PC-3 (cell line): Measurements from ENCODE around the gene MAPK4. TPM values are rescaled to one million over a fixed set of nuclear protein-coding genes. Genes with fewer than 3 reads are reported as not detected.

Source experiments
- ATAC-seq: fragments of 200-7000 bp; cut with Tn5 transposase; 2 replicates; pipeline ENCODE4 v1.9.1; 2020; ENCODE audit warnings: mild to moderate bottlenecking, moderate library complexity
- BruUV-seq: library from RNA; stranded (reverse); fragments of 400-500 nt; replicated peaks from 2 replicates; lab custom pipeline; 2021; lab: Mats Ljungman, UMichigan
- CTCF ChIA-PET: fragments of 300-600 bp; sonication (Branson Sonifier 250); formaldehyde crosslinking; loops from one replicate; lab custom pipeline; 2022; ENCODE audit warnings: antibody characterized with exemption; lab: Charles Lee
- POLR2A ChIA-PET: fragments of 300-600 bp; sonication (Branson Sonifier 250); formaldehyde crosslinking; loops from one replicate; lab custom pipeline; 2022; ENCODE audit warnings: antibody characterized with exemption; ENCODE audit not compliant: unreplicated experiment; lab: Charles Lee
- DNase-seq: peaks from one replicate; pipeline ENCODE4 v3.0.0-alpha.2; 2015
- H2AFZ ChIP-seq: fragments of 300-600 bp; sonication (generic); 2 replicates; pipeline ENCODE4 v1.6.0; 2016; ENCODE audit warnings: antibody characterized with exemption, low read length
- H3F3A ChIP-seq: fragments of 300-600 bp; sonication (generic); one replicate; pipeline ENCODE4 v1.6.0; 2017; ENCODE audit warnings: antibody characterized with exemption, low read length, control low read depth, mild to moderate bottlenecking; ENCODE audit not compliant: unreplicated experiment
- H3K27ac ChIP-seq: fragments of 300-600 bp; sonication (generic); 2 replicates; pipeline ENCODE4 v1.5.1; 2016; ENCODE audit warnings: mild to moderate bottlenecking, low read length
- H3K27me3 ChIP-seq: fragments of 300-600 bp; sonication (generic); 2 replicates; pipeline ENCODE4 v1.6.1; 2016; ENCODE audit warnings: low read length, mixed read lengths
- H3K36me3 ChIP-seq: fragments of 300-600 bp; sonication (generic); 2 replicates; pipeline ENCODE4 v1.6.1; 2016; ENCODE audit warnings: low read depth, mixed run types, low read length, mixed read lengths
- H3K4me1 ChIP-seq: fragments of 300-600 bp; sonication (generic); 2 replicates; pipeline ENCODE4 v1.5.1; 2016; ENCODE audit warnings: low read length; ENCODE audit not compliant: insufficient read depth
- H3K4me2 ChIP-seq: fragments of 300-600 bp; sonication (generic); 2 replicates; pipeline ENCODE4 v1.6.0; 2016; ENCODE audit warnings: low read length
- H3K4me3 ChIP-seq: fragments of 300-600 bp; sonication (generic); 2 replicates; pipeline ENCODE4 v1.5.1; 2016; ENCODE audit warnings: mild to moderate bottlenecking, low read length, mixed read lengths
- H3K79me2 ChIP-seq: fragments of 300-600 bp; sonication (generic); 2 replicates; pipeline ENCODE4 v1.6.1; 2017; ENCODE audit warnings: low read length, mixed read lengths
- H3K9ac ChIP-seq: fragments of 300-600 bp; sonication (generic); 2 replicates; pipeline ENCODE4 v1.6.0; 2016; ENCODE audit warnings: mild to moderate bottlenecking, low read length
- H3K9me2 ChIP-seq: fragments of 300-600 bp; sonication (generic); replicated peaks from 2 replicates; pipeline ENCODE4 v1.6.1; 2016; ENCODE audit warnings: mixed run types, low read length, mixed read lengths
- H3K9me3 ChIP-seq: fragments of 300-600 bp; sonication (generic); 2 replicates; pipeline ENCODE4 v1.6.1; 2016; ENCODE audit warnings: low read length, mixed read lengths
- H4K20me1 ChIP-seq: fragments of 300-600 bp; sonication (generic); 2 replicates; pipeline ENCODE4 v1.6.1; 2016; ENCODE audit warnings: low read length, mixed read lengths
- EZH2 ChIP-seq: fragments of 300-600 bp; sonication (generic); IDR thresholded peaks from one replicate; pipeline ENCODE4 v1.6.1; 2017; ENCODE audit warnings: antibody characterized with exemption, mild to moderate bottlenecking, low read length; ENCODE audit not compliant: unreplicated experiment
- EZH2phosphoT487 ChIP-seq: fragments of 300-600 bp; sonication (generic); IDR thresholded peaks from 2 replicates; pipeline ENCODE4 v1.6.1; 2018; ENCODE audit warnings: mild to moderate bottlenecking, antibody characterized with exemption, low read length, borderline replicate concordance
- intact Hi-C: fragments of 100-400 bp; cut with micrococcal nuclease; formaldehyde crosslinking; loops from 2 replicates; pipeline ENCODE4 v1.9.0; 2023
- total RNA-seq: library from RNA; depleted of rRNA; stranded (reverse); fragments of >200 nt; gene quantifications from 2 replicates; pipeline ENCODE4 v1.2.3, GENCODE V29; 2014
- TF ChIP-seq, protein P1 (sequence below): fragments of 300-600 bp; sonication (generic); conservative IDR thresholded peaks from 2 replicates; pipeline ENCODE4 v1.5.1; 2017; ENCODE audit warnings: antibody characterized with exemption, low read depth, mild to moderate bottlenecking, low read length

The MAPK4 gene
- total RNA-seq, 1 experiment from 2014 or later, result not detected

GRCh38 chr18:50729986-50730385, 170.1 kb downstream of the MAPK4 start:
- Histone ChIP-seq H3K9me3 (no peaks in the 10 kb centered on the region), H3K27me3 (no peaks in the 10 kb centered on the region), H3F3A (no peaks in the 10 kb centered on the region), H3K4me3 (no peak overlapping the region), H3K27ac (no peak overlapping the region), H3K36me3 (no peaks in the 10 kb centered on the region), H3K79me2 (no peaks in the 10 kb centered on the region), H4K20me1 (no peaks in the 10 kb centered on the region), H3K4me1 (no peaks in the 10 kb centered on the region), H3K9me2 (no peaks in the 10 kb centered on the region), H3K4me2 (no peak overlapping the region), H3K9ac (no peak overlapping the region), H2AFZ (no peak overlapping the region)
- POLR2A ChIA-PET, result no interaction called here
- no peak for TF ChIP-seq EZH2phosphoT487
- TF ChIP-seq, protein P1, sequence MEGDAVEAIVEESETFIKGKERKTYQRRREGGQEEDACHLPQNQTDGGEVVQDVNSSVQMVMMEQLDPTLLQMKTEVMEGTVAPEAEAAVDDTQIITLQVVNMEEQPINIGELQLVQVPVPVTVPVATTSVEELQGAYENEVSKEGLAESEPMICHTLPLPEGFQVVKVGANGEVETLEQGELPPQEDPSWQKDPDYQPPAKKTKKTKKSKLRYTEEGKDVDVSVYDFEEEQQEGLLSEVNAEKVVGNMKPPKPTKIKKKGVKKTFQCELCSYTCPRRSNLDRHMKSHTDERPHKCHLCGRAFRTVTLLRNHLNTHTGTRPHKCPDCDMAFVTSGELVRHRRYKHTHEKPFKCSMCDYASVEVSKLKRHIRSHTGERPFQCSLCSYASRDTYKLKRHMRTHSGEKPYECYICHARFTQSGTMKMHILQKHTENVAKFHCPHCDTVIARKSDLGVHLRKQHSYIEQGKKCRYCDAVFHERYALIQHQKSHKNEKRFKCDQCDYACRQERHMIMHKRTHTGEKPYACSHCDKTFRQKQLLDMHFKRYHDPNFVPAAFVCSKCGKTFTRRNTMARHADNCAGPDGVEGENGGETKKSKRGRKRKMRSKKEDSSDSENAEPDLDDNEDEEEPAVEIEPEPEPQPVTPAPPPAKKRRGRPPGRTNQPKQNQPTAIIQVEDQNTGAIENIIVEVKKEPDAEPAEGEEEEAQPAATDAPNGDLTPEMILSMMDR, result no peak
- TF ChIP-seq EZH2, result no peak
- CTCF ChIA-PET, result no interaction called here
- no TSS peak for BruUV-seq
- intact Hi-C loops, result no loop called here
- DNase-seq, result no peak
- ATAC-seq, result no peak

DNA sequence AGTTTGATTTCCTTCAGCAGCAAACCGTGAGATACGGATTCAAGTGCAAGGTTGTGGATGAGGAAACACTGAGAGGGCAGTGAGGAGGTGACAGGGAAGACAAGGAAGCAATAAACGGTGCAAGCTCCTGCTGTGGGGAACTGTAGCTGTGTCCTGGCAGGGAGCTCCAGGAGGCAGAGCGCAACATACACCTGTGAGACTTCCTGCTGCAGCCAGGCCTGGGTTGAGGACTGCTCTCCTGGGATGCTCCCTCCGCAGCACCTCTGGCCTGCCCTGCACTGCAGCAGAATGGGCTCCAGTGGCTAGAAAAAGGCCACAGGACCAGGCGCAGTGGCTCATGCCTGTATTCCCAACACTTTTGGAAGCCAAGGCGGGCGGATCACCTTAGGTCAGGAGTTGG, 174.5 kb downstream of the MAPK4 start:
- no peaks in the 10 kb centered on the region for H3K27me3 ChIP-seq
- no peaks in the 10 kb centered on the region for H3K4me1 ChIP-seq
- no peaks in the 10 kb centered on the region for H3F3A ChIP-seq
- no peak for DNase-seq
- no peak overlapping the region for H3K4me3 ChIP-seq
- no peak overlapping the region for H3K9ac ChIP-seq
- ATAC-seq, result no peak
- H3K27ac ChIP-seq, result no peak overlapping the region
- H4K20me1 ChIP-seq, result no peaks in the 10 kb centered on the region
- ChIA-PET POLR2A (no interaction called here), CTCF (no interaction called here)
- no TSS peak for BruUV-seq
- no peaks in the 10 kb centered on the region for H3K79me2 ChIP-seq
- TF ChIP-seq EZH2phosphoT487 (no peak), EZH2 (no peak)
- TF ChIP-seq, protein P1, result no peak
- H3K36me3 ChIP-seq, result no peaks in the 10 kb centered on the region
- intact Hi-C loops, result no loop called here
- H3K9me2 ChIP-seq, result no peaks in the 10 kb centered on the region
- no peaks in the 10 kb centered on the region for H3K9me3 ChIP-seq
- H2AFZ ChIP-seq, result no peak overlapping the region
- no peak overlapping the region for H3K4me2 ChIP-seq

GRCh38 chr18:50734886-50735285, 175.0 kb downstream of the MAPK4 start:
- Histone ChIP-seq H3K9me3 (no peaks in the 10 kb centered on the region), H3K27me3 (no peaks in the 10 kb centered on the region), H3K4me2 (no peak overlapping the region), H3K79me2 (no peaks in the 10 kb centered on the region), H3K4me1 (no peaks in the 10 kb centered on the region), H3K9ac (no peak overlapping the region), H3K9me2 (no peaks in the 10 kb centered on the region), H3F3A (no peaks in the 10 kb centered on the region), H2AFZ (no peak overlapping the region), H4K20me1 (no peaks in the 10 kb centered on the region), H3K27ac (no peak overlapping the region), H3K4me3 (no peak overlapping the region), H3K36me3 (no peaks in the 10 kb centered on the region)
- TF ChIP-seq, protein P1, result no peak
- TF ChIP-seq EZH2 (no peak), EZH2phosphoT487 (no peak)
- no peak for DNase-seq
- ChIA-PET CTCF (no interaction called here), POLR2A (no interaction called here)
- ATAC-seq, result no peak
- intact Hi-C loops, result no loop called here
- no TSS peak for BruUV-seq
